HEK293 (cell line): Measurements from ENCODE around the gene TLE5.

ENCODE experiments used
- CTCF ChIA-PET: fragments of 350-600 bp; formaldehyde crosslinking; extraction: SDS; loops from one replicate; lab custom pipeline; 2021; ENCODE audit warnings: antibody characterized with exemption; lab: Yijun Ruan, JAX
- POLR2A ChIA-PET: fragments of 300-600 bp; formaldehyde crosslinking; extraction: SDS; loops from one replicate; lab custom pipeline; 2020; ENCODE audit warnings: antibody characterized with exemption, inconsistent platforms; lab: Yijun Ruan, JAX
- H3K27ac ChIP-seq: fragments of 200-500 bp; sonication (Bioruptor generic); 2 replicates; pipeline ENCODE4 v1.5.1; 2014; ENCODE audit warnings: low read depth, low read length, control low read depth, inconsistent platforms; ENCODE audit errors: extremely low read depth
- H3K36me3 ChIP-seq, 2 experiments: fragments of 200-500 bp in 1 of 2; sonication (Bioruptor generic) in 1 of 2; 1 replicate in 1 of 2; 2 replicates in 1 of 2; pipeline ENCODE4 v1.5.1; 2014 to 2017; ENCODE audit warnings: inconsistent platforms in 2 of 2, low read length in 2 of 2; ENCODE audit not compliant: control insufficient read depth in 2 of 2, insufficient read depth in 1 of 2
- H3K4me1 ChIP-seq: fragments of 200-500 bp; sonication (Bioruptor generic); 2 replicates; pipeline ENCODE4 v1.5.1; 2014; ENCODE audit warnings: mild to moderate bottlenecking, low read length, inconsistent platforms; ENCODE audit not compliant: control insufficient read depth, insufficient read depth
- H3K4me3 ChIP-seq: 2 replicates; pipeline ENCODE4 v1.5.1; 2011; ENCODE audit warnings: low read depth, mild to moderate bottlenecking, control low read depth, low read length, moderate library complexity
- H3K9me3 ChIP-seq: fragments of 200-500 bp; sonication (Bioruptor generic); 2 replicates; pipeline ENCODE4 v1.5.1; 2014; ENCODE audit warnings: low read depth, low read length, inconsistent platforms; ENCODE audit not compliant: control insufficient read depth, insufficient read depth
- EGR2 ChIP-seq: fragments of 450-650 bp; formaldehyde crosslinking; IDR thresholded peaks from 2 replicates; pipeline ENCODE4 v1.5.1; 2016; ENCODE audit warnings: low read depth, missing biosample characterization, missing genetic modification characterization
- GLIS1 ChIP-seq: fragments of 450-650 bp; formaldehyde crosslinking; IDR thresholded peaks from 2 replicates; pipeline ENCODE4 v1.5.1; 2016; ENCODE audit warnings: missing biosample characterization, missing genetic modification characterization
- IKZF3 ChIP-seq: fragments of 450-650 bp; IDR thresholded peaks from 2 replicates; pipeline ENCODE4 v1.5.0; 2018; ENCODE audit warnings: missing biosample characterization, mild to moderate bottlenecking, missing genetic modification characterization, moderate library complexity
- KLF17 ChIP-seq: fragments of 450-650 bp; formaldehyde crosslinking; IDR thresholded peaks from 2 replicates; pipeline ENCODE4 v1.5.1; 2016; ENCODE audit warnings: missing biosample characterization, missing genetic modification characterization
- KLF8 ChIP-seq: fragments of 450-650 bp; formaldehyde crosslinking; IDR thresholded peaks from 2 replicates; pipeline ENCODE4 v1.5.1; 2016; ENCODE audit warnings: missing biosample characterization, missing genetic modification characterization
- KLF9 ChIP-seq: fragments of 450-650 bp; formaldehyde crosslinking; IDR thresholded peaks from 2 replicates; pipeline ENCODE4 v1.5.1; 2016; ENCODE audit warnings: missing biosample characterization, missing genetic modification characterization, low read depth
- PRDM10 ChIP-seq: fragments of 450-650 bp; formaldehyde crosslinking; IDR thresholded peaks from 2 replicates; pipeline ENCODE4 v1.5.1; 2016; ENCODE audit warnings: missing biosample characterization, missing genetic modification characterization
- SP2 ChIP-seq: fragments of 450-650 bp; formaldehyde crosslinking; IDR thresholded peaks from 2 replicates; pipeline ENCODE4 v1.5.1; 2016; ENCODE audit warnings: missing biosample characterization, missing genetic modification characterization
- SP3 ChIP-seq: fragments of 450-650 bp; formaldehyde crosslinking; IDR thresholded peaks from 2 replicates; pipeline ENCODE4 v1.5.1; 2016; ENCODE audit warnings: missing biosample characterization, missing genetic modification characterization
- SP7 ChIP-seq: fragments of 450-650 bp; formaldehyde crosslinking; IDR thresholded peaks from 2 replicates; pipeline ENCODE4 v1.5.1; 2016; ENCODE audit warnings: missing biosample characterization, missing genetic modification characterization
- ZBTB48 ChIP-seq: fragments of 450-650 bp; formaldehyde crosslinking; IDR thresholded peaks from 2 replicates; pipeline ENCODE4 v1.5.1; 2016; ENCODE audit warnings: missing biosample characterization, missing genetic modification characterization
- ZBTB8A ChIP-seq: fragments of 450-650 bp; formaldehyde crosslinking; IDR thresholded peaks from 2 replicates; pipeline ENCODE4 v1.5.1; 2016; ENCODE audit warnings: missing biosample characterization, missing genetic modification characterization
- ZIC2 ChIP-seq: fragments of 450-650 bp; formaldehyde crosslinking; IDR thresholded peaks from 2 replicates; pipeline ENCODE4 v1.5.1; 2016; ENCODE audit warnings: missing biosample characterization, missing genetic modification characterization
- ZNF280C ChIP-seq: fragments of 450-650 bp; formaldehyde crosslinking; IDR thresholded peaks from 2 replicates; pipeline ENCODE4 v1.5.1; 2016; ENCODE audit warnings: missing biosample characterization, missing genetic modification characterization
- ZNF341 ChIP-seq: fragments of 450-650 bp; formaldehyde crosslinking; IDR thresholded peaks from 2 replicates; pipeline ENCODE4; 2016; ENCODE audit warnings: low read depth, missing biosample characterization, missing genetic modification characterization
- ZNF391 ChIP-seq: fragments of 450-650 bp; formaldehyde crosslinking; IDR thresholded peaks from 2 replicates; pipeline ENCODE4 v1.5.1; 2016; ENCODE audit warnings: low read depth, missing biosample characterization, missing genetic modification characterization, borderline replicate concordance
- ZNF398 ChIP-seq: fragments of 450-650 bp; formaldehyde crosslinking; IDR thresholded peaks from 2 replicates; pipeline ENCODE4 v1.5.1; 2017; ENCODE audit warnings: missing biosample characterization, missing genetic modification characterization
- ZNF449 ChIP-seq: fragments of 450-650 bp; formaldehyde crosslinking; IDR thresholded peaks from 2 replicates; pipeline ENCODE4 v1.5.1; 2017; ENCODE audit warnings: missing biosample characterization, mild to moderate bottlenecking, missing genetic modification characterization, moderate library complexity
- ZNF501 ChIP-seq: fragments of 450-650 bp; formaldehyde crosslinking; IDR thresholded peaks from 2 replicates; pipeline ENCODE4 v1.5.1; 2016; ENCODE audit warnings: missing biosample characterization, missing genetic modification characterization
- ZNF513 ChIP-seq: fragments of 450-650 bp; IDR thresholded peaks from 2 replicates; pipeline ENCODE4 v1.5.1; 2018; ENCODE audit warnings: missing biosample characterization, missing genetic modification characterization
- ZNF621 ChIP-seq: fragments of 450-650 bp; formaldehyde crosslinking; IDR thresholded peaks from 2 replicates; pipeline ENCODE4 v1.5.1; 2017; ENCODE audit warnings: missing biosample characterization, missing genetic modification characterization
- ZNF768 ChIP-seq: fragments of 450-650 bp; formaldehyde crosslinking; IDR thresholded peaks from 2 replicates; pipeline ENCODE4 v1.5.1; 2018; ENCODE audit warnings: missing biosample characterization, mild to moderate bottlenecking, missing genetic modification characterization
- ZSCAN18 ChIP-seq: fragments of 450-650 bp; formaldehyde crosslinking; IDR thresholded peaks from 2 replicates; pipeline ENCODE4 v1.5.1; 2016; ENCODE audit warnings: missing biosample characterization, missing genetic modification characterization

The TLE5 gene

GRCh38 chr19:3055741-3056416 is 6.4 kb downstream of the TLE5 start:
- CTCF ChIA-PET: no interaction called here
- peaks cover 20% of the 10 kb centered on the region for H3K4me1 ChIP-seq
- no peak overlapping the region for H3K4me3 ChIP-seq
- TF ChIP-seq SP2 (tag by site-specific recombination) (0 out of 2 replicates have a peak, but pooled peaks have one; percentile 26), KLF9 (tag by site-specific recombination) (peak; percentile 65), PRDM10 (tag by site-specific recombination) (peak; percentile 37; the same call in 1 of the 2 replicates), SP7 (tag by site-specific recombination) (no peak), ZBTB8A (peak; percentile 80), ZNF501 (no peak), ZIC2 (tag by site-specific recombination) (peak; percentile 46), ZNF768 (no peak), ZSCAN18 (no peak), ZNF621 (tag by site-specific recombination) (no peak), IKZF3 (tag by site-specific recombination) (peak; percentile 58), SP3 (tag by site-specific recombination) (peak; percentile 78), ZNF449 (tag by site-specific recombination) (peak; percentile 51; the same call in 1 of the 2 replicates), KLF8 (tag by site-specific recombination) (no peak), ZNF391 (tag by site-specific recombination) (peak; percentile 19; the same call in 1 of the 2 replicates), ZBTB48 (tag by site-specific recombination) (no peak; the same call in 1 of the 2 replicates), ZNF280C (tag by site-specific recombination) (no peak), ZNF513 (peak; percentile 70), EGR2 (peak; percentile 88), KLF17 (tag by site-specific recombination) (peak; percentile 52; the same call in 1 of the 2 replicates), ZNF398 (peak; percentile 93), ZNF341 (tag by site-specific recombination) (peak; percentile 28; the same call in 1 of the 2 replicates), GLIS1 (tag by site-specific recombination) (peak; percentile 96)
- H3K36me3 ChIP-seq: peaks cover 11 to 67% of the 10 kb centered on the region in 2 experiments
- POLR2A ChIA-PET: interaction anchor here (0.5 to 1.8 kb wide), 6 partner anchors 19 to 477 kb away, joined by 3 to 31 read pairs (median 4); no protein-coding TSS in a partner anchor
- peak overlapping the region; percentile 76 for H3K27ac ChIP-seq
- H3K9me3 ChIP-seq: no peaks in the 10 kb centered on the region
